DMS53 treated with DMSO at 0.1 percent for 48 hours (cell line): Measurements from ENCODE around the gene XRCC4.
"Not testable (repeated sequence)": the region's sequence is repeated elsewhere in the genome, so short reads cannot be mapped to it uniquely, and the experiment has no call there.

Experiments used
- DNase-seq: peaks from one replicate; lab custom pipeline; 2025; ENCODE audit not compliant: unreplicated experiment; lab: John Stamatoyannopoulos, UW

Gene XRCC4

DNA sequence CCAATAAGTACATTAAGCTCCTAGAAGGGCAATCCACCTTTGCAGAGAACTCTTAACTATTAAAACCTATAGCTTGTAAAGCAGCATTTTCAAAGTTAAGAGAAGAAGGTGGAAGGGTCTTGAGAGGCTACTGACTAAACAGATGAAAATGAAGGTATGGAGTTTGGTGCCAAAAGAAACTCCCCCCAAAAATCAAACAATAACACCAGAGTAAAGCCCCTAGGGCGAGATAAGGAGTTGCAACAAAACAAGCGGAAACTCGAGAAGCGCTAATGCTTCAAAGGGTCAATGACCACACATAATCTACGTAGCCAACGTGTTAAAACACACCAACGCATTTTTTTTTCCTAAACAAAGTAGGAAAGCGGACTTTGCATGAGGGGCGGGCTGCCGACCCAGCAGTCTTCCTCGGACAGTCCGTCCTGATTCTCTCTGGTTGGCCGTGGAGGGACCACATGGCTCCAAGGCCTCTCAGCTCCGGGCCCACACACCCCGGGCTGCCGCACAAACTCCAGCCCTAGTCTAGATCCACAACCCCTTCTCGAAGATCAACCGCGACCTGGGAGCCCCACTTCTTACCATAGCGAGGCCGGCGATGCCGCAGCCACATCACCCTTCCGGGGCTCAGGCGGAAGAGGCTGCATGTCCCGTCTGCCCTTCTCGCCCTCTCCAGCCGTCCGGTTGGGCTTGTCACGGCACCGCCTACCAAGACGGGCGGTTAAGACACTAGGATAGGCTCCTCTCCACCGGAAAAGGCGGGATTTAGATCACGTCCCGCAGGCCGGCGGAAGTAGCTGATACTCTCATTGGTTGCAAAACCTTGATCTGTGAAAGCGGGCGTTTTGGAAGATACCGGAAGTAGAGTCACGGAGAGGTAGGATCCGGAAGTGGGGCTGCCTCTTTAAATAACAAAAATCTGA lies at the start of gene XRCC4, which contains the start of gene TMEM167A:
XRCC4 (plus strand) TSS at position 806 of the 920 bp plus-strand sequence. CDS start 27,373 bp downstream, outside the sequence.
TMEM167A (minus strand) TSS at position 653 of the 920 bp plus-strand sequence; CDS start at position 582, 71 bp downstream.
- peak; percentile 97 for DNase-seq

GRCh38 chr5:83029912-83030311 lies 47.4 kb upstream of the XRCC4 start:
- no peak for DNase-seq

GRCh38 chr5:83031381-83031780 lies 46.0 kb upstream of the XRCC4 start:
- no peak for DNase-seq

GRCh38 chr5:83034036-83034435 lies 43.3 kb upstream of the XRCC4 start:
- DNase-seq = no peak

DNA sequence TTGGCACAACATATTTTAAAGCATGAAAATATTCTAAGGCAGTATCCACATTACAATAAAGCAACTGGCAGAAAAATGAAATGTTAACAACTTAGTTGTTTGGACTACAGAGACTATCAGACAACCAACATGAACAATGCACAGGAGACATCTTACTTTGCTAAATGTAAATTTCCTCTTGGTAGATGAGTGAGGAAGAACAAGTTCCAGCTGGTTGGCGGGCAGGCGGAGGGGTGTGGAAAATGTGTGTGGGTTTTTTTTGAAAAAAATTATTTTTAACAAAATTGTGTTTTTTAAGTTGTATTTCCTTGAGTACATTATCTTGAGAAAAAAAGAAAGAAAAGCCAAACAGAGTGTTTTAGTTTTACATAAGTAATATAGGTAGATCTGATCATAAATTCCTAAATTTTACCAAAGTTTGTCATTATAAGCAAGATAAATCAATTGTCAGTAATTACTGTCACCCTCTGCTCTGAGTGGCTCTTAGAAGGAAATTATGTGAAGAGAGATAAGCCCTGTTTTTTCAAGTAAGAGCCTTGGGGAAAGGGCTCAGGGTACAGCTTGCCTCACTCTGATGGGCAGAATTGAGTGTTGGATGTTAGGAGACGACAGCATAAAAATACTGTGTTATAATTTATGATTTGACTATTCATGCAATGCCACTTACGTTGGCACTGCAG lies 42.7 kb upstream of the XRCC4 start:
- no peak for DNase-seq

- no peak for DNase-seq
These were observed 41.8 kb upstream of the XRCC4 start for GRCh38 chr5:83035373-83036100.

GRCh38 chr5:83036991-83037575 lies 40.3 kb upstream of the XRCC4 start:
- DNase-seq = no peak

GRCh38 chr5:83038924-83039323 lies 38.4 kb upstream of the XRCC4 start:
- no peak for DNase-seq

GRCh38 chr5:83042507-83042906 lies 34.8 kb upstream of the XRCC4 start:
- DNase-seq = no peak

DNA sequence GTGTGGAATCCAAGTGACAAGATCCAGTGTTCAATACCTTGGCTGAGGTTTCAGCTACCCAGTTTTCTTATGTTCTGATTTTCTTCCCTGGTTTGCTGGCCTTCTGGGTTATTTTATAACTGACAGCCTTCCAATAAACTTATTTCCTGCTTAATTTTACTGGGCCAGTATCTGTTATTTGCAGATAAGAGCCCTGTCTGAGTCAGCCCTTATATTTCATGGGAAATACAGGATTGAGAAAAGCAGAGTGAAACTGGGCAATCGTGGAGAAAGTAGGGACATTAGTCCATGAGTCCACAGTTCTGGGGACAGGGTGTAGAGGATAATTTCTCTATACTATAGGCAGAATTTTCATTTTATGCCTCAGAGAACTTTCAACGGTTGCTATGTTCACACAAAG lies 32.4 kb upstream of the XRCC4 start:
- no peak for DNase-seq

GRCh38 chr5:83048277-83048676 lies 29.1 kb upstream of the XRCC4 start:
- no peak for DNase-seq

DNA sequence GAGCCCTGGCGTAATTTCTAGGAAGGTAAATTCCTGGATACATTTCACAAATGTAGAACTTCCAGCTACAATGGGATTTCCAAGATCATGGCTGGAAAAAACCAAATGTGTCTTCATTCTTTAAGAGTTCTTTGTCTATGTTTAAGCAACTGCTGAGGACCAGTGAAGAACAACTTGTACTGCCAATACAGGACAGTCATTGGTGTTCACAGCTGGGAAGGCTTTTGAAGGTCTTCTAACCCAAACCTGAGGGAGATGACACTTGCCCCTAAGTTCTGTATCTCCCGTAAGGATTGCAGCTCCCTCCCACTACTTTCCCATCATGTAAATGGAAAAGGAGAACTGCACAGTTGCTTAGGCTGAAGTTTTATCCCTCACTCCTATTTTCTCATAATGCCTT lies 28.5 kb upstream of the XRCC4 start:
- no peak for DNase-seq

DNA sequence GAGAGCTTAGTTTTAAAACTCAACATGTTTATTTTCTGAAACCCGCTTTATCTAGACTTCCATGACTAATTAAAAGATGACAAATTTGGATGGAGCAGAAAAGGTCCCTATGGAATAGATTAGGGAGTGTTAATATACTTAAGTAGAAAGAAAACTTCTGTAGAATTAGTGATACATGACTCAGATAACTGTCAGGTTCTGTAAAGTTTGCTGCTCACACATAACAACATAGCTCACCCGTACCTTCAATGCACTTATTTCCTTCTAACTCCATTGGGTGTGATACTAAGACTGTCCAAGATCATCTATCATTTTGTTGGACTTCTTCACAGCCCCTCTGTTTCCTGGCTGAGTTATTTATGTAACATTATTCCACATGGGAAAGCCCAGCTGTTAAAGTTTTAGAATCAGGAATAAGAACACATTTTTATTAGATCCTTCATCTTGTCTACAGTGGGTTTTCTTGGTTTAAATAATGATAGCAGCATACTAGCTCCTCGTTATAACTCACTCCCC lies 27.9 kb upstream of the XRCC4 start:
- DNase-seq = no peak

DNA sequence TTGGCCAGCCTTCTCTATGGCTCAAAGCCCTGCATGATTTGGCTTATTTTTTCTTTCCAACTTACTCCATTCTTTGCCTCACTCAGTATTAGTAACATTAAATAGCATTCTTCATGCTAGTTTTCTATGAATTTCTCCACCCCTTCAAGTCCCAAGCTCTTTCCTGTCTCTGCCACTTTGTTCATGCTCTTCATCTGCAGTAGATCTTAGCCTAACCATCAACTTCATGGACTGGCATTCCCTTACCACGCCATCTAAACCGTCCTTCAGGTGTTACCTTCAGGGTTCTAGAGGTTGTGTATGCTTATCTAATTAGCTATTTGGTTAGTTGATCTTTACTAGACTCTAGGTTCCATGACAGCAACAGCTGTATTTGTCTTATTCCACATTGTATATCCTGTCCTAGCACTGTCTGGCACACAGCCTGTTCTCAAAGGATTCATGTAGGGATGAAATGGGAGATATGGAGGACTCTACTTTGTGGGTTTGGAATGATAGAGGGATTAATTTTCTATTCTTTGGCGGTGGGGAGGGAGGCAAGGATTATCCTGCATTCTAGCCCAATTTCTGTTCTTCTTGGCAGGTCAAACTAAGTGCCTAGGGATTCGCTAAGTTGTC lies 26.5 kb upstream of the XRCC4 start:
- DNase-seq = no peak

DNA sequence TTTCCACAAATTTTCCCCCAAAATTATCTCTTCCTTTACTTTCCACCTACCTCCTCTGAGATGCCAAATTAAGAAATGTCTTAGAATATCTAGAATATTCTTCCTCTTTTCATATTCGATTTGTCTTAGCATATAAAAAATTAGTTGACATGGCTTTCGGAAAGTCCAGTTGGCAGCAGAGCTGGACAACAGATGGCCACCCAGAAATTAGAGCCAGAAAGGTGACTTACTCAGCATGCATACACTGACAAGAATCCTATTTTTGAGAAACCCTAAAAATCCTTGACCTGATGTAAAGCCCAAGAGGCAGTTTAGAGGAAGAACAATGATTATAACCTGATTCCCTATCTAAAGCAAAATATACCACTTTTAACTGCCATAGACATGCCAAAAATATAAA lies 22.2 kb upstream of the XRCC4 start:
- no peak for DNase-seq

- DNase-seq = no peak
These were observed 18.6 kb upstream of the XRCC4 start for GRCh38 chr5:83058726-83059125.

DNA sequence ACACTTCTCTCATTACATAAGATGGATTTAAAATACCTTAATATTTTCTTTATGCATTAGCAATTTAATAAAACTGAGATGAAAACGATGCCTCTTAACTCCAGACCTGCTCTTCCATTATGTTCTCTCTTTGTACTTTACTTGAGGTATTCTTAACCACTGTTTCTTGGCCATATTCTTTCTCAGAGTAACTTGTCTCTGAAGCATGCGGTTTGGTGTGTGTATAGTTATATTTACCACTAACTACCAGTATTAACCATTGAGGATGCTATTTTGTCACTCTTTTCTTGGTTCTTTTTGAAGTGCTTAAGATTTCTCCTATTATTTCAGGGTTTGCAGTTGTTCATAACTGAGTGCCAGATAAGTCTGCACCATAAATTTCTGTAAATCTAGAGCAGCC lies 18.0 kb upstream of the XRCC4 start:
- DNase-seq = no peak

DNA sequence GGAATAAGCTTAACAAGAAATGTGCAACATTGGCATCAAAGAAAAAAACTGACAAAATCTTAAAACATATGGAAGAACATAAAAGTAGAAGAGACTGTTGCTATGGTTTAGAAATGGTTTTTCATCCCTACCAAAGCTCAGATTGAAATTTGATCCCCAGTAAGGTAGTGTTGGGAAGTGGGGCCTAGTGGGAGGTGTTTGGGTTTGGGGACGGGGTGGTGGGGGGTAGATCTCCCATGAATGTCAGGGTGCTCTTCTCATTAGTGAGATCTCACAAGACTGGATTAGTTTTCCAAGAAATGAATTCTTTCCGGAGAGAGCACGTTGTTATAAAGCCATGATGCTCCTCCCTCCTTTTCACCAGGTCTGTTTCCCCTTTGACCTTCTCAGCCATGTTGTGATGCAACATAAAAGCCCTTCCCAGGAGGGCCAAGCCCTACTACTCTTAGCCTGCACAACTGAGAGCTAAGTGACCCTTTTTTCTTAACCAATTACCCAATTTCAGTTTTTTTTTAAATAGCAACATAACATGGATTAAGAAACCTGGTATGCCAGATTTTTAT lies 10.7 kb upstream of the XRCC4 start:
- no peak for DNase-seq

DNA sequence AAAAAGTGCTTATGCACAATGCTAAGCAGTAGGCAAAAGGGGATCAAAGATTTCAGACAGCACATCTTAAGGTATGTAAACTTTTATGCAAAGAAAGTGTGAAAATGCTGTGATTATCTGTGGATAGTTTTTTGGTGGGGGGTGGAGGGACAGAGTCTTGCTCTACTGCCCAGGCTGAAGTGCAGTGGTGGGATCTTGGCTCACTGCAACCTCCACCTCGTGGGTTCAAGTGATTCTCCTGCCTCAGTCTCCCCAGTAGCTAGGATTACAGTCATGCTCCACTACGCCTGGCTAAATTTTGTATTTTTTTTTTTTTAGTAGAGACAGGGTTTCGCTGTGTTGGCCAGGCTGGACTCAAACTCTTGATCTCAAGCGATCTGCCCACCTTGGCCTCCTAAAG lies 10.0 kb upstream of the XRCC4 start:
- DNase-seq = not testable (repeated sequence)
